Measurements from ENCODE around the gene TMEM39B.
"Not testable (repeated sequence)": the region's sequence is repeated elsewhere in the genome, so short reads cannot be mapped to it uniquely, and the experiment has no call there.

The TMEM39B gene

GRCh38 chr1:32074841-32075240, 2.1 kb downstream of the TMEM39B start:
- no peak overlapping the region for H3K4me3 ChIP-seq (ENCODE audit: control insufficient read depth in 1 of 7, extremely low read depth in 1 of 7, insufficient read depth in 4 of 7, low read depth in 2 of 7, low read length in 6 of 7)
- H3K27me3 ChIP-seq (replicated peaks in 2 of 5; ENCODE audit: control insufficient read depth in 4 of 5, insufficient read depth in 5 of 5, low read length in 4 of 5), result no peaks in the 10 kb centered on the region
- DNase-seq, result no peak
- peaks cover 7 to 39% (median 30%) of the 10 kb centered on the region in 4 experiments for H3K36me3 ChIP-seq (ENCODE audit: control insufficient read depth in 4 of 4, insufficient read depth in 4 of 4, low read length in 3 of 4)
- WGBS (ENCODE audit: insufficient coverage), result 98% methylated on average over 6 of the region's 9 CpGs
- no peaks in the 10 kb centered on the region for H3K9me3 ChIP-seq (ENCODE audit: control extremely low read depth in 1 of 5, control insufficient read depth in 4 of 5, insufficient read depth in 2 of 5, low read depth in 1 of 5, low read length in 4 of 5)
- ChIA-PET CTCF (interaction anchor here (0.7 to 1.8 kb wide), 2 partner anchors 9 to 33 kb away, joined by 3 to 5 read pairs; partner anchors contain the start of gene KPNA6), POLR2A (no interaction called here)
- H3K27ac ChIP-seq (ENCODE audit: insufficient read depth in 1 of 2, low read depth in 1 of 2, low read length in 2 of 2, poor library complexity in 1 of 2, severe bottlenecking in 2 of 2), result no peak overlapping the region
- H3K4me1 ChIP-seq (ENCODE audit: control extremely low read depth in 1 of 4, control insufficient read depth in 4 of 4, insufficient read depth in 4 of 4, low read length in 3 of 4), result peaks cover 6 to 23% (median 19%) of the 10 kb centered on the region in 4 experiments

- POLR2A ChIA-PET, result no interaction called here
- no peaks in the 10 kb centered on the region for H3K9me3 ChIP-seq (ENCODE audit: control extremely low read depth in 1 of 5, control insufficient read depth in 4 of 5, insufficient read depth in 2 of 5, low read depth in 1 of 5, low read length in 4 of 5)
- H3K4me1 ChIP-seq (ENCODE audit: control extremely low read depth in 1 of 4, control insufficient read depth in 4 of 4, insufficient read depth in 4 of 4, low read length in 3 of 4), result peaks cover 8 to 19% (median 15%) of the 10 kb centered on the region in 4 experiments
- H3K36me3 ChIP-seq (ENCODE audit: control insufficient read depth in 4 of 4, insufficient read depth in 4 of 4, low read length in 3 of 4), result peaks cover 7 to 41% (median 32%) of the 10 kb centered on the region in 4 experiments
- no peak for DNase-seq
- WGBS (ENCODE audit: insufficient coverage), result 100% methylated on average over 1 of the region's 3 CpGs
- no peaks in the 10 kb centered on the region for H3K27me3 ChIP-seq (replicated peaks in 2 of 5; ENCODE audit: control insufficient read depth in 4 of 5, insufficient read depth in 5 of 5, low read length in 4 of 5)
- no peak overlapping the region for H3K4me3 ChIP-seq (ENCODE audit: control insufficient read depth in 1 of 7, extremely low read depth in 1 of 7, insufficient read depth in 4 of 7, low read depth in 2 of 7, low read length in 6 of 7)
- H3K27ac ChIP-seq (ENCODE audit: insufficient read depth in 1 of 2, low read depth in 1 of 2, low read length in 2 of 2, poor library complexity in 1 of 2, severe bottlenecking in 2 of 2), result no peak overlapping the region
- CTCF ChIA-PET, result no interaction called here
Measured at GRCh38 chr1:32077451-32077850, 4.7 kb downstream of the TMEM39B start.

- peaks cover 0 to 2% (median 0%) of the 10 kb centered on the region in 5 experiments for H3K9me3 ChIP-seq (ENCODE audit: control extremely low read depth in 1 of 5, control insufficient read depth in 4 of 5, insufficient read depth in 2 of 5, low read depth in 1 of 5, low read length in 4 of 5)
- peaks cover 7 to 56% (median 23%) of the 10 kb centered on the region in 4 experiments for H3K36me3 ChIP-seq (ENCODE audit: control insufficient read depth in 4 of 4, insufficient read depth in 4 of 4, low read length in 3 of 4)
- CTCF ChIA-PET, result interaction anchor here (1.1 to 1.5 kb wide), 2 partner anchors 9 to 19 kb away, joined by 4 to 10 read pairs; partner anchors contain the start of gene TMEM39B
- H3K27ac ChIP-seq (ENCODE audit: insufficient read depth in 1 of 2, low read depth in 1 of 2, low read length in 2 of 2, poor library complexity in 1 of 2, severe bottlenecking in 2 of 2), result no peak overlapping the region
- H3K4me1 ChIP-seq (ENCODE audit: control extremely low read depth in 1 of 4, control insufficient read depth in 4 of 4, insufficient read depth in 4 of 4, low read length in 3 of 4), result peaks cover 4 to 7% (median 7%) of the 10 kb centered on the region in 4 experiments
- H3K27me3 ChIP-seq (replicated peaks in 2 of 5; ENCODE audit: control insufficient read depth in 4 of 5, insufficient read depth in 5 of 5, low read length in 4 of 5), result no peaks in the 10 kb centered on the region
- peak overlapping the region in 1 of 7 experiments; percentile 1 for H3K4me3 ChIP-seq (ENCODE audit: control insufficient read depth in 1 of 7, extremely low read depth in 1 of 7, insufficient read depth in 4 of 7, low read depth in 2 of 7, low read length in 6 of 7)
- DNase-seq, result peak in 2 of 3 donors; percentile 52 to 60
- POLR2A ChIA-PET, result interaction anchor here (0.6 kb wide), 1 partner anchor 564 kb away, joined by 3 read pairs; no protein-coding TSS in a partner anchor
- 0% methylated on average over 1 of the region's 1 CpG for WGBS (ENCODE audit: insufficient coverage)
Measured at GRCh38 chr1:32082022-32082421, 9.3 kb downstream of the TMEM39B start.

GRCh38 chr1:32086381-32086780, 13.6 kb downstream of the TMEM39B start:
- 83% methylated on average over 2 of the region's 2 CpGs for WGBS (ENCODE audit: insufficient coverage)
- peaks cover 4 to 47% (median 20%) of the 10 kb centered on the region in 4 experiments for H3K36me3 ChIP-seq (ENCODE audit: control insufficient read depth in 4 of 4, insufficient read depth in 4 of 4, low read length in 3 of 4)
- DNase-seq; H3K9me3 ChIP-seq (ENCODE audit: control extremely low read depth in 1 of 5, control insufficient read depth in 4 of 5, insufficient read depth in 2 of 5, low read depth in 1 of 5, low read length in 4 of 5); H3K4me3 ChIP-seq (ENCODE audit: control insufficient read depth in 1 of 7, extremely low read depth in 1 of 7, insufficient read depth in 4 of 7, low read depth in 2 of 7, low read length in 6 of 7); POLR2A ChIA-PET; H3K27me3 ChIP-seq (replicated peaks in 2 of 5; ENCODE audit: control insufficient read depth in 4 of 5, insufficient read depth in 5 of 5, low read length in 4 of 5); H3K4me1 ChIP-seq (ENCODE audit: control extremely low read depth in 1 of 4, control insufficient read depth in 4 of 4, insufficient read depth in 4 of 4, low read length in 3 of 4); H3K27ac ChIP-seq (ENCODE audit: insufficient read depth in 1 of 2, low read depth in 1 of 2, low read length in 2 of 2, poor library complexity in 1 of 2, severe bottlenecking in 2 of 2): not testable (repeated sequence)
- CTCF ChIA-PET, result interaction anchor here (1.5 kb wide), 1 partner anchor 13 kb away, joined by 10 read pairs; the partner anchor contains the start of gene TMEM39B

GRCh38 chr1:32091176-32091575, 18.4 kb downstream of the TMEM39B start:
- CTCF ChIA-PET, result interaction anchor here (0.5 kb wide), 1 partner anchor 18 kb away, joined by 3 read pairs; no protein-coding TSS in a partner anchor

GRCh38 chr1:32091591-32091990, 18.9 kb downstream of the TMEM39B start:
- DNase-seq, result no peak
- H3K27ac ChIP-seq (ENCODE audit: insufficient read depth in 1 of 2, low read depth in 1 of 2, low read length in 2 of 2, poor library complexity in 1 of 2, severe bottlenecking in 2 of 2), result no peak overlapping the region
- no peaks in the 10 kb centered on the region for H3K9me3 ChIP-seq (ENCODE audit: control extremely low read depth in 1 of 5, control insufficient read depth in 4 of 5, insufficient read depth in 2 of 5, low read depth in 1 of 5, low read length in 4 of 5)
- no peaks in the 10 kb centered on the region for H3K27me3 ChIP-seq (replicated peaks in 2 of 5; ENCODE audit: control insufficient read depth in 4 of 5, insufficient read depth in 5 of 5, low read length in 4 of 5)
- 97% methylated on average over 15 of the region's 15 CpGs for WGBS (ENCODE audit: insufficient coverage)
- H3K4me3 ChIP-seq (ENCODE audit: control insufficient read depth in 1 of 7, extremely low read depth in 1 of 7, insufficient read depth in 4 of 7, low read depth in 2 of 7, low read length in 6 of 7), result no peak overlapping the region
- H3K36me3 ChIP-seq (ENCODE audit: control insufficient read depth in 4 of 4, insufficient read depth in 4 of 4, low read length in 3 of 4), result peaks cover 10 to 56% (median 41%) of the 10 kb centered on the region in 4 experiments
- POLR2A ChIA-PET, result no interaction called here
- no peaks in the 10 kb centered on the region for H3K4me1 ChIP-seq (ENCODE audit: control extremely low read depth in 1 of 4, control insufficient read depth in 4 of 4, insufficient read depth in 4 of 4, low read length in 3 of 4)
- CTCF ChIA-PET, result interaction anchor here (0.5 to 1.7 kb wide), 2 partner anchors 17 to 18 kb away, joined by 3 to 4 read pairs; partner anchors contain the start of gene KPNA6

More at GRCh38 chr1:32091176-32091575, 18.4 kb downstream of the TMEM39B start:
- no peak for DNase-seq
- no peaks in the 10 kb centered on the region for H3K27me3 ChIP-seq (replicated peaks in 2 of 5; ENCODE audit: control insufficient read depth in 4 of 5, insufficient read depth in 5 of 5, low read length in 4 of 5)
- H3K4me3 ChIP-seq (ENCODE audit: control insufficient read depth in 1 of 7, extremely low read depth in 1 of 7, insufficient read depth in 4 of 7, low read depth in 2 of 7, low read length in 6 of 7), result no peak overlapping the region
- peaks cover 10 to 57% (median 42%) of the 10 kb centered on the region in 4 experiments for H3K36me3 ChIP-seq (ENCODE audit: control insufficient read depth in 4 of 4, insufficient read depth in 4 of 4, low read length in 3 of 4)
- POLR2A ChIA-PET, result no interaction called here
- no peak overlapping the region for H3K27ac ChIP-seq (ENCODE audit: insufficient read depth in 1 of 2, low read depth in 1 of 2, low read length in 2 of 2, poor library complexity in 1 of 2, severe bottlenecking in 2 of 2)
- H3K9me3 ChIP-seq (ENCODE audit: control extremely low read depth in 1 of 5, control insufficient read depth in 4 of 5, insufficient read depth in 2 of 5, low read depth in 1 of 5, low read length in 4 of 5), result no peaks in the 10 kb centered on the region
- H3K4me1 ChIP-seq (ENCODE audit: control extremely low read depth in 1 of 4, control insufficient read depth in 4 of 4, insufficient read depth in 4 of 4, low read length in 3 of 4), result no peaks in the 10 kb centered on the region
- over 99% methylated on average over 8 of the region's 8 CpGs for WGBS (ENCODE audit: insufficient coverage)

- no peaks in the 10 kb centered on the region for H3K9me3 ChIP-seq (ENCODE audit: control extremely low read depth in 1 of 5, control insufficient read depth in 4 of 5, insufficient read depth in 2 of 5, low read depth in 1 of 5, low read length in 4 of 5)
- POLR2A ChIA-PET, result no interaction called here
- no peak overlapping the region for H3K4me3 ChIP-seq (ENCODE audit: control insufficient read depth in 1 of 7, extremely low read depth in 1 of 7, insufficient read depth in 4 of 7, low read depth in 2 of 7, low read length in 6 of 7)
- DNase-seq, result no peak
- H3K36me3 ChIP-seq (ENCODE audit: control insufficient read depth in 4 of 4, insufficient read depth in 4 of 4, low read length in 3 of 4), result peaks cover 15 to 67% (median 46%) of the 10 kb centered on the region in 4 experiments
- H3K27ac ChIP-seq (ENCODE audit: insufficient read depth in 1 of 2, low read depth in 1 of 2, low read length in 2 of 2, poor library complexity in 1 of 2, severe bottlenecking in 2 of 2), result no peak overlapping the region
- CTCF ChIA-PET, result interaction anchor here (0.5 to 1.0 kb wide), 2 partner anchors 14 to 25 kb away, joined by 3 to 4 read pairs; no protein-coding TSS in a partner anchor
- H3K27me3 ChIP-seq (replicated peaks in 2 of 5; ENCODE audit: control insufficient read depth in 4 of 5, insufficient read depth in 5 of 5, low read length in 4 of 5), result no peaks in the 10 kb centered on the region
- 100% methylated on average over 6 of the region's 11 CpGs for WGBS (ENCODE audit: insufficient coverage)
- H3K4me1 ChIP-seq (ENCODE audit: control extremely low read depth in 1 of 4, control insufficient read depth in 4 of 4, insufficient read depth in 4 of 4, low read length in 3 of 4), result no peaks in the 10 kb centered on the region
Measured at GRCh38 chr1:32094746-32095521, 22.2 kb downstream of the TMEM39B start.

Measured in common myeloid progenitor, CD34-positive (primary cell).